Activated CD4-positive, alpha-beta T cell treated with anti-CD3 and anti-CD28 coated beads for 36 hours (primary cell): ENCODE data around the gene MYL6. TPM values are rescaled to one million over a fixed set of nuclear protein-coding genes. Genes with fewer than 3 reads are reported as not detected.

ENCODE experiments used
- ATAC-seq: fragments of 200-7000 bp; cut with Tn5 transposase; one replicate; pipeline ENCODE4 v1.10.0; 2021; ENCODE audit warnings: mild to moderate bottlenecking, moderate library complexity
- CTCF ChIA-PET: fragments of 350-600 bp; sonication (Branson Sonifier 250); formaldehyde crosslinking; loops from one replicate; lab custom pipeline; 2021; ENCODE audit warnings: antibody characterized with exemption; lab: Charles Lee
- POLR2A ChIA-PET: fragments of 350-600 bp; sonication (Branson Sonifier 250); formaldehyde crosslinking; loops from one replicate; lab custom pipeline; 2021; ENCODE audit warnings: antibody characterized with exemption, inconsistent platforms; lab: Charles Lee
- DNase-seq: peaks from one replicate; pipeline ENCODE4 v3.0.0-alpha.2; 2020
- H3K27ac Mint-ChIP-seq: one replicate; pipeline ENCODE4 v1.8.0; 2021; ENCODE audit warnings: mixed read lengths
- H3K27me3 Mint-ChIP-seq: one replicate; pipeline ENCODE4 v1.8.0; 2021; ENCODE audit warnings: mixed read lengths
- H3K36me3 Mint-ChIP-seq: one replicate; pipeline ENCODE4 v1.8.0; 2021; ENCODE audit warnings: low read depth, mixed read lengths
- H3K4me1 Mint-ChIP-seq: one replicate; pipeline ENCODE4 v1.8.0; 2021; ENCODE audit warnings: mixed read lengths
- H3K4me3 Mint-ChIP-seq: one replicate; pipeline ENCODE4 v1.8.0; 2021; ENCODE audit warnings: mild to moderate bottlenecking, moderate library complexity, mixed read lengths
- H3K9me3 Mint-ChIP-seq: one replicate; pipeline ENCODE4 v1.8.0; 2021; ENCODE audit warnings: low read depth, mixed read lengths
- intact Hi-C, 2 experiments: fragments of 100-400 bp; cut with DNase I in 1 of 2; cut with micrococcal nuclease in 1 of 2; formaldehyde crosslinking; loops; one replicate each; pipeline versions ENCODE4 v1.14.2 to v1.15.1; 2022 to 2024; cut with DNase I, micrococcal nuclease
- total RNA-seq, 2 experiments: library from RNA; stranded (reverse); gene quantifications; one replicate each; pipeline ENCODE4 v1.2.3, GENCODE V29; 2021

The MYL6 gene
- total RNA-seq, 2 experiments from 2014 or later, result 692 to 918 TPM

DNA sequence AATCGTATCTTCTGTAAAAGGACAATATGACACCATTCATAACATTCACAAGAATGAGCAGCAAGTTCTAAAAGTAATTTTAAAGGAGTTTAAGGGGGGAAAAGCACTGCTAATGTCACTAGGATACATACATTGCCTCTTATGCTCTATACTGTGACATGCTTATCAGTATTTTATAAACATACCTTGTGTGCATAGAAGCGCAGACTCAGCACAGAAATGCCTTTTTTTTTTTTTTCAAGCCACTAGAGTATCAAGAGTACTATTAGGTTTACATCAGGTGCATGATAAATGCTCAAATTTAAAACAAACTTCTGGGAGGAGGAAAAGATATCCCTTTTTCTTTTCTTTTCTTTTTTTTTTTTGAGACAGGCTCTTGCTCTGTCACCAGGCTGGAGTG lies 44.7 kb downstream of the MYL6 start:
- intact Hi-C loops, result no loop called here
- no peak overlapping the region for H3K27ac Mint-ChIP-seq
- CTCF ChIA-PET, result interaction anchor here (0.6 to 2.8 kb wide), 5 partner anchors 10 to 329 kb away, joined by 3 to 11 read pairs (median 4); partner anchors contain the start of genes RNF41 and SMARCC2
- no peaks in the 10 kb centered on the region for H3K27me3 Mint-ChIP-seq
- no peaks in the 10 kb centered on the region for H3K9me3 Mint-ChIP-seq
- ATAC-seq (no peak), DNase-seq (no peak)
- POLR2A ChIA-PET, result no interaction called here
- H3K36me3 Mint-ChIP-seq, result peaks cover 16% of the 10 kb centered on the region
- H3K4me3 Mint-ChIP-seq, result no peak overlapping the region
- peaks cover 2% of the 10 kb centered on the region for H3K4me1 Mint-ChIP-seq

DNA sequence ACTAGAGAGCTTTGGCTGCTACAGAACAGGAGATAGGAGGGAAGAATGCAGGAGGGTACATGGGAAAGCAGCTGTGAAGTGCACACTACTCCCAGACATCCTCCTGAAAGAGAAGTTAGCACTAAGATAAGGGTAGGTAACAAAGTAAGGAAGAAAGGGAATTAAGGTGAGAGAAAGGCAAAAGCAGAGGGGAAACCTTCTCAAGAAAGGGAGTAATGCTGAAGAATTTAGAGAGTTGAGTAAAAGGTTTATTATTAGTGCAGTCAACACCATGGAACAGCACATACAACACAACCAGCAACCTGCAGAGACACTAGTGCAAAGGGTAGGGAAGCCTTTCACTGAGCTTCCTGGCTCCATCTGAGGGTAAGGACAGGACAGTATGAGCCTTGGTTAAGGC lies 46.1 kb downstream of the MYL6 start:
- Mint-ChIP-seq H3K27ac (no peak overlapping the region), H3K4me1 (peaks cover 2% of the 10 kb centered on the region), H3K9me3 (no peaks in the 10 kb centered on the region), H3K36me3 (peaks cover 16% of the 10 kb centered on the region), H3K27me3 (no peaks in the 10 kb centered on the region), H3K4me3 (no peak overlapping the region)
- intact Hi-C loops, result no loop called here
- POLR2A ChIA-PET, result interaction anchor here (0.9 kb wide), 1 partner anchor 16 kb away, joined by 3 read pairs; no protein-coding TSS in a partner anchor
- ATAC-seq (no peak), DNase-seq (no peak)
- CTCF ChIA-PET, result interaction anchor here (0.5 to 2.8 kb wide), 5 partner anchors 13 to 233 kb away, joined by 3 to 11 read pairs (median 4); partner anchors contain the start of genes RNF41 and SMARCC2

GRCh38 chr12:56205445-56205844 lies 47.3 kb downstream of the MYL6 start:
- DNase-seq, result no peak
- H3K27ac Mint-ChIP-seq, result no peak overlapping the region
- peak; percentile 47 for ATAC-seq
- intact Hi-C loops, result loop anchor here in 1 of 2 experiments (5.0 kb wide), 1 partner anchor 257 kb away; no protein-coding TSS in a partner anchor
- POLR2A ChIA-PET, result interaction anchor here (0.6 kb wide), 1 partner anchor 444 kb away, joined by 8 read pairs; no protein-coding TSS in a partner anchor
- H3K4me3 Mint-ChIP-seq, result no peak overlapping the region
- CTCF ChIA-PET, result interaction anchor here (0.5 to 3.8 kb wide), 8 partner anchors 16 to 388 kb away, joined by 3 to 18 read pairs (median 4); partner anchors contain the start of genes ANKRD52, ORMDL2, RNF41 and SARNP
- peaks cover 2% of the 10 kb centered on the region for H3K4me1 Mint-ChIP-seq
- H3K36me3 Mint-ChIP-seq, result peaks cover 22% of the 10 kb centered on the region
- no peaks in the 10 kb centered on the region for H3K9me3 Mint-ChIP-seq
- no peaks in the 10 kb centered on the region for H3K27me3 Mint-ChIP-seq

GRCh38 chr12:56206452-56207166 lies 48.5 kb downstream of the MYL6 start:
- H3K4me1 Mint-ChIP-seq, result peaks cover 4% of the 10 kb centered on the region
- intact Hi-C loops, result loop anchor here in 1 of 2 experiments (5.0 kb wide), 1 partner anchor 256 kb away; no protein-coding TSS in a partner anchor
- H3K27ac Mint-ChIP-seq, result no peak overlapping the region
- H3K36me3 Mint-ChIP-seq, result peaks cover 26% of the 10 kb centered on the region
- peak; percentile 69 for DNase-seq
- no peaks in the 10 kb centered on the region for H3K9me3 Mint-ChIP-seq
- ChIA-PET POLR2A (no interaction called here), CTCF (interaction anchor here (0.6 to 3.8 kb wide), 12 partner anchors 8 to 374 kb away, joined by 3 to 18 read pairs (median 4); partner anchors contain the start of genes ANKRD52, RNF41 and ZC3H10)
- H3K4me3 Mint-ChIP-seq, result no peak overlapping the region
- ATAC-seq, result peak; percentile 84
- H3K27me3 Mint-ChIP-seq, result no peaks in the 10 kb centered on the region

- POLR2A ChIA-PET, result no interaction called here
- peaks cover 11% of the 10 kb centered on the region for H3K4me1 Mint-ChIP-seq
- H3K36me3 Mint-ChIP-seq, result peaks cover 28% of the 10 kb centered on the region
- ATAC-seq, result no peak
- intact Hi-C loops, result loop anchor here in 1 of 2 experiments (5.0 kb wide), 1 partner anchor 254 kb away; no protein-coding TSS in a partner anchor
- no peaks in the 10 kb centered on the region for H3K27me3 Mint-ChIP-seq
- H3K4me3 Mint-ChIP-seq, result no peak overlapping the region
- no peaks in the 10 kb centered on the region for H3K9me3 Mint-ChIP-seq
- no peak for DNase-seq
- H3K27ac Mint-ChIP-seq, result no peak overlapping the region
- CTCF ChIA-PET, result interaction anchor here (0.7 to 3.8 kb wide), 9 partner anchors 10 to 152 kb away, joined by 3 to 18 read pairs (median 4); partner anchors contain the start of genes ANKRD52, RNF41, SMARCC2 and ZC3H10
Observed at GRCh38 chr12:56208006-56208405, 49.8 kb downstream of the MYL6 start.

Other genes starting within 250 kb of the MYL6 start
- gene PYM1, start 230.5 kb upstream of the MYL6 start, total RNA-seq, result 10 to 100 TPM; 24.6 to 30.2 TPM
- 100 to 1,000 TPM; 341 to 385 TPM for gene DGKA, start 227.2 kb upstream of the MYL6 start, total RNA-seq
- gene PMEL, start 192.3 kb upstream of the MYL6 start, total RNA-seq, result 1 to 10 TPM in 1 of 2 experiments, under 1 TPM in 1; 0.86 to 1.2 TPM
- 100 to 1,000 TPM; 104 to 149 TPM for gene CDK2, start 191.5 kb upstream of the MYL6 start, total RNA-seq
- gene RAB5B, start 184.3 kb upstream of the MYL6 start, total RNA-seq, result 10 to 100 TPM; 33.2 to 35.1 TPM
- gene SUOX, start 161.1 kb upstream of the MYL6 start, total RNA-seq, result 1 to 10 TPM; 2.9 to 3.4 TPM
- 10 to 100 TPM; 14.9 to 16.3 TPM for gene IKZF4, start 137.3 kb upstream of the MYL6 start, total RNA-seq
- 10 to 100 TPM; 33.9 to 64.0 TPM for gene RPS26, start 116.4 kb upstream of the MYL6 start, total RNA-seq
- under 1 TPM; 0.32 to 0.57 TPM for gene ERBB3, start 78.2 kb upstream of the MYL6 start, total RNA-seq
- gene PA2G4, start 53.8 kb upstream of the MYL6 start, total RNA-seq, result 100 to 1,000 TPM; 446 to 695 TPM
- gene RPL41, start 41.7 kb upstream of the MYL6 start, total RNA-seq, result 1,000 to 10,000 TPM; 5,101 to 9,949 TPM
- gene ZC3H10, start 40.1 kb upstream of the MYL6 start, total RNA-seq, result 1 to 10 TPM; 6.4 to 6.5 TPM
- gene ESYT1, start 30.1 kb upstream of the MYL6 start, total RNA-seq, result 100 to 1,000 TPM; 132 to 160 TPM
- gene MYL6B, start 5.8 kb upstream of the MYL6 start, total RNA-seq, result 10 to 100 TPM; 76.3 to 79.3 TPM
- gene SMARCC2, start 31.1 kb downstream of the MYL6 start, total RNA-seq, result 100 to 1,000 TPM in 1 of 2 experiments, 10 to 100 TPM in 1; 96.9 to 123 TPM
- gene RNF41, start 63.6 kb downstream of the MYL6 start, total RNA-seq, result 10 to 100 TPM; 25.2 to 28.8 TPM
- gene NABP2, start 66.0 kb downstream of the MYL6 start, total RNA-seq, result 10 to 100 TPM; 69.1 to 76.0 TPM
- gene SLC39A5, start 71.7 kb downstream of the MYL6 start, total RNA-seq, result 1 to 10 TPM in 1 of 2 experiments, under 1 TPM in 1; 0.53 to 1.3 TPM
- gene ANKRD52, start 100.0 kb downstream of the MYL6 start, total RNA-seq, result 10 to 100 TPM; 29.2 to 31.0 TPM
- gene COQ10A, start 108.6 kb downstream of the MYL6 start, total RNA-seq, result 1 to 10 TPM; 5.2 to 7.5 TPM
- 100 to 1,000 TPM; 197 to 293 TPM for gene CS, start 142.0 kb downstream of the MYL6 start, total RNA-seq
- 10 to 100 TPM; 77.4 to 82.6 TPM for gene CNPY2, start 157.6 kb downstream of the MYL6 start, total RNA-seq
- 10 to 100 TPM; 54.6 to 62.5 TPM for gene PAN2, start 175.6 kb downstream of the MYL6 start, total RNA-seq
- 10 to 100 TPM; 18.5 to 21.6 TPM for gene IL23A, start 180.5 kb downstream of the MYL6 start, total RNA-seq
- 100 to 1,000 TPM; 116 to 124 TPM for gene STAT2, start 201.7 kb downstream of the MYL6 start, total RNA-seq
- not detected for gene APOF, start 204.5 kb downstream of the MYL6 start, total RNA-seq